Vagina (tissue), 2 donors: ENCODE data around the gene AHR. TPM values are rescaled to one million over a fixed set of nuclear protein-coding genes. Genes with fewer than 3 reads are reported as not detected.
"Not testable (repeated sequence)": the region's sequence is repeated elsewhere in the genome, so short reads cannot be mapped to it uniquely, and the experiment has no call there.

ENCODE experiments used
- DNase-seq, 2 donors: peaks; one replicate each; pipeline ENCODE4 v3.0.0-alpha.2; 2017; ENCODE audit errors: extremely low spot score in 2 of 2
- H3K27ac ChIP-seq: fragments of 200-600 bp; sonication (generic); one replicate; pipeline ENCODE4 v1.5.1; 2019
- H3K27me3 ChIP-seq: fragments of 200-600 bp; sonication (generic); one replicate; pipeline ENCODE4 v1.5.1; 2019
- H3K36me3 ChIP-seq, 2 donors: fragments of 200-600 bp; sonication (generic); one replicate each; pipeline ENCODE4 v1.5.1; 2017 to 2019
- H3K4me1 ChIP-seq: fragments of 200-600 bp; sonication (generic); one replicate; pipeline ENCODE4 v1.5.1; 2019
- H3K4me3 ChIP-seq, 2 donors: fragments of 200-600 bp; sonication (generic); 1 replicate in 1 of 2; 2 replicates in 1 of 2; pipeline ENCODE4 v1.5.1; 2016 to 2019
- H3K9me3 ChIP-seq: fragments of 200-600 bp; sonication (generic); one replicate; pipeline ENCODE4 v1.5.1; 2019
- CTCF ChIP-seq, 3 experiments: fragments of 450-650 bp in 2 of 3; fragments of 200-600 bp in 1 of 3; sonication (generic) in 1 of 3; IDR thresholded peaks; one replicate each; pipeline ENCODE4 v1.5.1; 2017 to 2019; ENCODE audit warnings: antibody characterized with exemption in 3 of 3, mild to moderate bottlenecking in 2 of 3, moderate library complexity in 2 of 3
- POLR2A ChIP-seq, 2 donors: fragments of 450-650 bp; IDR thresholded peaks; one replicate each; pipeline ENCODE4 v1.6.1; 2017; ENCODE audit warnings: antibody characterized with exemption in 2 of 2, mild to moderate bottlenecking in 2 of 2, moderate library complexity in 2 of 2
- POLR2AphosphoS5 ChIP-seq, 2 donors: sonication (generic); formaldehyde crosslinking; IDR thresholded peaks; one replicate each; pipeline ENCODE4 v1.9.0; 2017; ENCODE audit warnings: antibody characterized with exemption in 2 of 2, mild to moderate bottlenecking in 2 of 2, low read depth in 1 of 2; ENCODE audit not compliant: insufficient read depth in 1 of 2
- intact Hi-C: fragments of 100-400 bp; cut with DNase I; formaldehyde crosslinking; loops from one replicate; pipeline ENCODE4 v1.15.1; 2023
- total RNA-seq: library from RNA; depleted of rRNA; stranded (reverse); fragments of >200 nt; gene quantifications from one replicate; pipeline ENCODE4 v1.2.3, GENCODE V29; 2016

AHR gene
- total RNA-seq, 1 donor from 2014 or later: 122 TPM

GRCh38 chr7:17342756-17343155 lies 44.3 kb downstream of the AHR start:
- no peak for DNase-seq
- H3K9me3 ChIP-seq: no peaks in the 10 kb centered on the region
- no peak overlapping the region for H3K4me3 ChIP-seq
- H3K27me3 ChIP-seq: no peaks in the 10 kb centered on the region
- TF ChIP-seq POLR2A (IDR thresholded peaks at IDR 0.05): no peak
- TF ChIP-seq CTCF (IDR thresholded peaks at IDR 0.05): no peak
- TF ChIP-seq POLR2AphosphoS5 (IDR thresholded peaks at IDR 0.05; ENCODE audit: insufficient read depth in 1 of 2, low read depth in 1 of 2): no peak
- H3K4me1 ChIP-seq: peaks cover 28% of the 10 kb centered on the region
- peaks cover 0 to 28% of the 10 kb centered on the region in 2 donors for H3K36me3 ChIP-seq
- peak overlapping the region; percentile 20 for H3K27ac ChIP-seq
- intact Hi-C loops: no loop called here

- no peak for DNase-seq
- Histone ChIP-seq H3K36me3 (peaks cover 0 to 19% of the 10 kb centered on the region in 2 donors), H3K4me1 (peaks cover 8% of the 10 kb centered on the region), H3K4me3 (no peak overlapping the region), H3K27ac (no peak overlapping the region), H3K27me3 (no peaks in the 10 kb centered on the region), H3K9me3 (no peaks in the 10 kb centered on the region)
- intact Hi-C loops: no loop called here
- no peak for TF ChIP-seq POLR2A (IDR thresholded peaks at IDR 0.05)
- TF ChIP-seq POLR2AphosphoS5 (IDR thresholded peaks at IDR 0.05; ENCODE audit: insufficient read depth in 1 of 2, low read depth in 1 of 2): no peak
- no peak for TF ChIP-seq CTCF (IDR thresholded peaks at IDR 0.05)
Measured at GRCh38 chr7:17347401-17347800, 48.9 kb downstream of the AHR start.

GRCh38 chr7:17348932-17349331 lies 50.5 kb downstream of the AHR start:
- H3K9me3 ChIP-seq, H3K4me1 ChIP-seq, DNase-seq, H3K4me3 ChIP-seq, intact Hi-C loops, H3K36me3 ChIP-seq, H3K27me3 ChIP-seq, H3K27ac ChIP-seq: not testable (repeated sequence)

GRCh38 chr7:17350321-17350720 lies 51.9 kb downstream of the AHR start:
- H3K9me3 ChIP-seq, H3K36me3 ChIP-seq, DNase-seq, H3K27me3 ChIP-seq, H3K4me1 ChIP-seq, H3K27ac ChIP-seq, H3K4me3 ChIP-seq, intact Hi-C loops: not testable (repeated sequence)

GRCh38 chr7:17353650-17354419 lies 55.4 kb downstream of the AHR start:
- H3K4me1 ChIP-seq, H3K36me3 ChIP-seq, H3K27ac ChIP-seq, DNase-seq, H3K27me3 ChIP-seq, intact Hi-C loops, H3K9me3 ChIP-seq, H3K4me3 ChIP-seq: not testable (repeated sequence)

GRCh38 chr7:17354473-17354872 lies 56.0 kb downstream of the AHR start:
- Histone ChIP-seq H3K4me3 (no peak overlapping the region), H3K27ac (no peak overlapping the region), H3K4me1 (no peaks in the 10 kb centered on the region), H3K27me3 (no peaks in the 10 kb centered on the region), H3K9me3 (no peaks in the 10 kb centered on the region), H3K36me3 (no peaks in the 10 kb centered on the region)
- DNase-seq: no peak
- intact Hi-C loops: no loop called here
- TF ChIP-seq CTCF (IDR thresholded peaks at IDR 0.05) (no peak), POLR2A (IDR thresholded peaks at IDR 0.05) (no peak), POLR2AphosphoS5 (IDR thresholded peaks at IDR 0.05; ENCODE audit: insufficient read depth in 1 of 2, low read depth in 1 of 2) (no peak)
